GM12801 (cell line): ENCODE results near the gene LYZL6.
A peak's percentile ranks its signal among the peaks of the same experiment; 100 is the strongest.

ENCODE experiments used
- TF ChIP-seq, protein P1 (sequence below): IDR thresholded peaks from one replicate; pipeline ENCODE4 v1.5.1; 2011; ENCODE audit warnings: control low read depth; ENCODE audit not compliant: insufficient read length; ENCODE audit errors: extremely low read depth

The LYZL6 gene

DNA sequence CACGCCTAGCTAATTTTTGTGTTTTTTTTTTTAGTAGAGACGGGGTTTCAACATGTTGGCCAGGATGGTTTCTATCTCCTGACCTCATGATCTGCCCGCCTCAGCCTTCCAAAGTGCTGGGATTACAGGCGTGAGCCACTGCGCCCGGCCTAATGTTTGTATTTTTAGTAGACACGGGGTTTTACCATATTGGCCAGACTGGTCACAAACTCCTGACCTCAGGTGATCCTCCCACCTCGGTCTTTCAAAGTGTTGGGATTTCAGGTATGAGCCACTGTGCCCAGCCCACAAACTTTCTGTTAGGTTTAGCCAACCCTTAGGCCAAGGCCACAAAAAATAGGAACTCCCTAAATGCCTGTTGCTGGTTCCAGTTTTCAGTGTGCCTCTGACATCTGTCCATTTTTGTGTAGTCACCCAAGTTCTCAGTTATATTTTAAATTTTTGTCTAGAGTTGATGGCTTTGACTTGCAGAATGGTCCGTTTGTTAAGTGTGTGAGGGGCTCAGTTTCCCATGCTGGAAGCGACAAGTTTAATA lies 25.1 kb upstream of the LYZL6 start:
- TF ChIP-seq, protein P1, sequence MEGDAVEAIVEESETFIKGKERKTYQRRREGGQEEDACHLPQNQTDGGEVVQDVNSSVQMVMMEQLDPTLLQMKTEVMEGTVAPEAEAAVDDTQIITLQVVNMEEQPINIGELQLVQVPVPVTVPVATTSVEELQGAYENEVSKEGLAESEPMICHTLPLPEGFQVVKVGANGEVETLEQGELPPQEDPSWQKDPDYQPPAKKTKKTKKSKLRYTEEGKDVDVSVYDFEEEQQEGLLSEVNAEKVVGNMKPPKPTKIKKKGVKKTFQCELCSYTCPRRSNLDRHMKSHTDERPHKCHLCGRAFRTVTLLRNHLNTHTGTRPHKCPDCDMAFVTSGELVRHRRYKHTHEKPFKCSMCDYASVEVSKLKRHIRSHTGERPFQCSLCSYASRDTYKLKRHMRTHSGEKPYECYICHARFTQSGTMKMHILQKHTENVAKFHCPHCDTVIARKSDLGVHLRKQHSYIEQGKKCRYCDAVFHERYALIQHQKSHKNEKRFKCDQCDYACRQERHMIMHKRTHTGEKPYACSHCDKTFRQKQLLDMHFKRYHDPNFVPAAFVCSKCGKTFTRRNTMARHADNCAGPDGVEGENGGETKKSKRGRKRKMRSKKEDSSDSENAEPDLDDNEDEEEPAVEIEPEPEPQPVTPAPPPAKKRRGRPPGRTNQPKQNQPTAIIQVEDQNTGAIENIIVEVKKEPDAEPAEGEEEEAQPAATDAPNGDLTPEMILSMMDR, result no peak

DNA sequence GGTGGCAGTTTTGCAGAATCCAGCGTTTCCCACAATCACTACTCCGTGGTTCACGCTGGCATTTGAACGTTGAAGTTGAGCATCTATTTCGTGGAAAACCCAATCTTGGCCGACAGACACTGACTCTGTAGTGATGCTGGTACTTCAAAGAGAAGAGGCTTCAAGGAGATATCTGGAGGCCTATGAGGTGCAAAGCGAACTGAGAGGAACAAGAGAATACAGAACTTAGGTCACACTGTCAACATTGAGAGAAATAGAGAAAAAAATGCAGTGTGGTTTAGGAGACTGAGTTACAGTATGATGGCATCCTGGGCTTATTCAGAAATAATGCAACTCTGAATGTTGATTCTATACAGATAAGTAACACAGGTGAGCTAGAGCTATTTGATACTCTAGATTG lies 21.8 kb upstream of the LYZL6 start:
- TF ChIP-seq, protein P1, result no peak

DNA sequence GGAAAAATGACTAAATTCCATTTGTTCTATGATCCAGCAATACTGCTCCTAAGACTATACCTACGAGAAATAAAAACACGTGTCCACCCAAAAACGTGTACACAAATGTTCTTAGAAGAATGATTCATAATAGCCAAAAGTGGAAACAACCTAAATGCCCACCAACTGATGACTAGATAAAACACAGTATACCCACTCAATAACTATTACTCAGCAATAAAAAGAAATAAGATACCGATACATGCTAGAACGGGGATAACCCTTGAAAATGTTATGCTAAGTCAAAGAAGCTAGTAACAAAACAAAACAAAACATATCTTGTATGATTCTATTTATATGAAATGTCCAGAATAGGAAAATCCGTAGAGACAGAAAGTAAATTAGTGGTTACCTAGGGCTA lies 20.1 kb upstream of the LYZL6 start:
- TF ChIP-seq, protein P1, result no peak

GRCh38 chr17:35953720-35954119 lies 10.2 kb upstream of the LYZL6 start:
- TF ChIP-seq, protein P1, result no peak

DNA sequence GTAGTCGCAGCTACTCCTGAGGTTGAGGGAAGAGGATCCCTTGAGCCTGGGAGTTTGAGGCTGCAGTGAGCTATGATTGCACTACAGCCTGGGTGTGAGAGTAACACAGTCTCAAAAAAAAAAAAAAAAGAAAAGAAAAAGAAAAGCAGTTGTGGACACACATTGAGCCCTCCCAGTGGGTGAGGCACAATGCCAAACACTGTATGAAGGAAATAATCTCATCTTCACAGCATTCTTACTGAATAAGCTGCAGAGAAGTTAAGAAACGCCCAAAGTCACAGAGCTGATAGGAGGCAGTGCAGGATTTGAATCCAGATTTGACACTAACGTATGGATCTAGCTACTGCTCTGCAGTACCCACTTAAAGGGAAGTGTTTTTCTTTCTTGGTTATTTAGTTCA lies 5.9 kb upstream of the LYZL6 start:
- TF ChIP-seq, protein P1, result no peak

DNA sequence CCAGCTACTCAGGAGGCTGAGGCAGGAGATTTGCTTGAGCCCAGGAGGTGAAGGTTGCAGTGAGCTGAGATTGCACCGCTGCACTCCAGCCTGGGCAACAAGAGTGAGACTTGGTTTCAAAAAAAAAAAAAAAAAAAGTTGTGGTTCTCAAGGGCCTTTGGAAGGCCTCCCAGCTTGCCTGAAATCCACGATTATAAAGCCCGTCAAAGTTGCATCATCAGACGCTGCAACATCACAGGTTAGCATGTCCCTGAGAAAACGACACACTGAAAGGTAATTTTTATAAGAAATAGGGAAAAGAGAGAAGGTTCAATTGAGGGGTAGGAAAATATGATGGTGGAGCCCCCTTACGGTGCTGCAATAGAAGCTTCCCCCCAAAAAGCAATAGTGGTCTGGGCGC lies 4.6 kb upstream of the LYZL6 start:
- TF ChIP-seq, protein P1, result no peak

- TF ChIP-seq, protein P1, result peak; percentile 8
These were observed 3.7 kb upstream of the LYZL6 start for GRCh38 chr17:35947156-35947585.
